HEK293 (cell line): ENCODE measurements around the gene PPDPF.

ENCODE experiments used
- CTCF ChIA-PET: fragments of 350-600 bp; formaldehyde crosslinking; extraction: SDS; loops from one replicate; lab custom pipeline; 2021; ENCODE audit warnings: antibody characterized with exemption; lab: Yijun Ruan, JAX
- POLR2A ChIA-PET: fragments of 300-600 bp; formaldehyde crosslinking; extraction: SDS; loops from one replicate; lab custom pipeline; 2020; ENCODE audit warnings: antibody characterized with exemption, inconsistent platforms; lab: Yijun Ruan, JAX
- H3K27ac ChIP-seq: fragments of 200-500 bp; sonication (Bioruptor generic); 2 replicates; pipeline ENCODE4 v1.5.1; 2014; ENCODE audit warnings: low read depth, low read length, control low read depth, inconsistent platforms; ENCODE audit errors: extremely low read depth
- H3K36me3 ChIP-seq, 2 experiments: fragments of 200-500 bp in 1 of 2; sonication (Bioruptor generic) in 1 of 2; 1 replicate in 1 of 2; 2 replicates in 1 of 2; pipeline ENCODE4 v1.5.1; 2014 to 2017; ENCODE audit warnings: inconsistent platforms in 2 of 2, low read length in 2 of 2; ENCODE audit not compliant: control insufficient read depth in 2 of 2, insufficient read depth in 1 of 2
- H3K4me1 ChIP-seq: fragments of 200-500 bp; sonication (Bioruptor generic); 2 replicates; pipeline ENCODE4 v1.5.1; 2014; ENCODE audit warnings: mild to moderate bottlenecking, low read length, inconsistent platforms; ENCODE audit not compliant: control insufficient read depth, insufficient read depth
- H3K4me3 ChIP-seq: 2 replicates; pipeline ENCODE4 v1.5.1; 2011; ENCODE audit warnings: low read depth, mild to moderate bottlenecking, control low read depth, low read length, moderate library complexity
- H3K9me3 ChIP-seq: fragments of 200-500 bp; sonication (Bioruptor generic); 2 replicates; pipeline ENCODE4 v1.5.1; 2014; ENCODE audit warnings: low read depth, low read length, inconsistent platforms; ENCODE audit not compliant: control insufficient read depth, insufficient read depth
- CTCF ChIP-seq: fragments of 450-650 bp; formaldehyde crosslinking; IDR thresholded peaks from 2 replicates; pipeline ENCODE4 v1.5.1; 2016; ENCODE audit warnings: missing biosample characterization, missing genetic modification characterization
- HIC1 ChIP-seq: fragments of 450-650 bp; formaldehyde crosslinking; IDR thresholded peaks from 2 replicates; pipeline ENCODE4 v1.5.1; 2016; ENCODE audit warnings: missing biosample characterization, missing genetic modification characterization
- KLF10 ChIP-seq: fragments of 450-650 bp; IDR thresholded peaks from 2 replicates; pipeline ENCODE4 v1.5.1; 2018; ENCODE audit warnings: missing biosample characterization, mild to moderate bottlenecking, missing genetic modification characterization
- KLF16 ChIP-seq: fragments of 450-650 bp; formaldehyde crosslinking; IDR thresholded peaks from 2 replicates; pipeline ENCODE4 v1.5.1; 2017; ENCODE audit warnings: missing biosample characterization, missing genetic modification characterization
- KLF9 ChIP-seq: fragments of 450-650 bp; formaldehyde crosslinking; IDR thresholded peaks from 2 replicates; pipeline ENCODE4 v1.5.1; 2016; ENCODE audit warnings: missing biosample characterization, missing genetic modification characterization, low read depth
- REST ChIP-seq: fragments of 450-650 bp; formaldehyde crosslinking; IDR thresholded peaks from 2 replicates; pipeline ENCODE4 v1.5.1; 2016; ENCODE audit warnings: missing biosample characterization, missing genetic modification characterization
- ZBTB10 ChIP-seq: fragments of 450-650 bp; formaldehyde crosslinking; IDR thresholded peaks from 2 replicates; pipeline ENCODE4 v1.5.1; 2016; ENCODE audit warnings: missing biosample characterization, missing genetic modification characterization
- ZBTB17 ChIP-seq: fragments of 450-650 bp; formaldehyde crosslinking; IDR thresholded peaks from 2 replicates; pipeline ENCODE4 v1.5.1; 2016; ENCODE audit warnings: missing biosample characterization, missing genetic modification characterization
- ZBTB48 ChIP-seq: fragments of 450-650 bp; formaldehyde crosslinking; IDR thresholded peaks from 2 replicates; pipeline ENCODE4 v1.5.1; 2016; ENCODE audit warnings: missing biosample characterization, missing genetic modification characterization
- ZBTB7A ChIP-seq: fragments of 450-650 bp; formaldehyde crosslinking; IDR thresholded peaks from 2 replicates; pipeline ENCODE4 v1.5.1; 2016; ENCODE audit warnings: low read depth, missing biosample characterization, missing genetic modification characterization
- ZFP37 ChIP-seq: fragments of 450-650 bp; formaldehyde crosslinking; IDR thresholded peaks from 2 replicates; pipeline ENCODE4 v1.5.1; 2016; ENCODE audit warnings: missing biosample characterization, missing genetic modification characterization
- ZFP69B ChIP-seq: fragments of 450-650 bp; formaldehyde crosslinking; IDR thresholded peaks from 2 replicates; pipeline ENCODE4 v1.5.1; 2016; ENCODE audit warnings: missing biosample characterization, missing genetic modification characterization
- ZNF121 ChIP-seq: fragments of 450-650 bp; formaldehyde crosslinking; IDR thresholded peaks from 2 replicates; pipeline ENCODE4 v1.5.1; 2016; ENCODE audit warnings: missing biosample characterization, missing genetic modification characterization
- ZNF211 ChIP-seq: fragments of 450-650 bp; formaldehyde crosslinking; IDR thresholded peaks from 2 replicates; pipeline ENCODE4 v1.5.1; 2016; ENCODE audit warnings: low read depth, missing biosample characterization, missing genetic modification characterization
- ZNF24 ChIP-seq: fragments of 450-650 bp; formaldehyde crosslinking; IDR thresholded peaks from 2 replicates; pipeline ENCODE4 v1.5.1; 2016; ENCODE audit warnings: missing biosample characterization, missing genetic modification characterization
- ZNF335 ChIP-seq: fragments of 450-650 bp; formaldehyde crosslinking; conservative IDR thresholded peaks from 2 replicates; pipeline ENCODE4 v1.5.1; 2016; ENCODE audit warnings: missing biosample characterization, missing genetic modification characterization
- ZNF366 ChIP-seq: fragments of 450-650 bp; formaldehyde crosslinking; conservative IDR thresholded peaks from 2 replicates; pipeline ENCODE4 v1.5.1; 2016; ENCODE audit warnings: missing biosample characterization, missing genetic modification characterization
- ZNF391 ChIP-seq: fragments of 450-650 bp; formaldehyde crosslinking; IDR thresholded peaks from 2 replicates; pipeline ENCODE4 v1.5.1; 2016; ENCODE audit warnings: low read depth, missing biosample characterization, missing genetic modification characterization, borderline replicate concordance
- ZNF423 ChIP-seq: fragments of 450-650 bp; formaldehyde crosslinking; IDR thresholded peaks from 2 replicates; pipeline ENCODE4 v1.5.1; 2016; ENCODE audit warnings: missing biosample characterization, missing genetic modification characterization
- ZNF488 ChIP-seq: fragments of 450-650 bp; formaldehyde crosslinking; IDR thresholded peaks from 2 replicates; pipeline ENCODE4 v1.5.1; 2016; ENCODE audit warnings: missing biosample characterization, missing genetic modification characterization
- ZNF558 ChIP-seq: fragments of 450-650 bp; formaldehyde crosslinking; IDR thresholded peaks from 2 replicates; pipeline ENCODE4 v1.5.1; 2016; ENCODE audit warnings: missing biosample characterization, missing genetic modification characterization
- ZNF580 ChIP-seq: fragments of 450-650 bp; formaldehyde crosslinking; IDR thresholded peaks from 2 replicates; pipeline ENCODE4 v1.5.1; 2016; ENCODE audit warnings: missing biosample characterization, missing genetic modification characterization
- ZNF629 ChIP-seq: fragments of 450-650 bp; formaldehyde crosslinking; IDR thresholded peaks from 2 replicates; pipeline ENCODE4 v1.5.1; 2017; ENCODE audit warnings: missing biosample characterization, missing genetic modification characterization
- ZNF654 ChIP-seq: fragments of 450-650 bp; formaldehyde crosslinking; IDR thresholded peaks from 2 replicates; pipeline ENCODE4 v1.5.1; 2016; ENCODE audit warnings: low read depth, missing biosample characterization, missing genetic modification characterization
- ZNF777 ChIP-seq: fragments of 450-650 bp; formaldehyde crosslinking; IDR thresholded peaks from 2 replicates; pipeline ENCODE4 v1.5.1; 2017; ENCODE audit warnings: missing biosample characterization, missing genetic modification characterization, borderline replicate concordance
- ZNF837 ChIP-seq: fragments of 450-650 bp; formaldehyde crosslinking; IDR thresholded peaks from 2 replicates; pipeline ENCODE4 v1.5.1; 2016; ENCODE audit warnings: missing biosample characterization, missing genetic modification characterization

The PPDPF gene

GRCh38 chr20:63537525-63538203 is 17.1 kb downstream of the PPDPF start:
- Histone ChIP-seq H3K4me1 (no peaks in the 10 kb centered on the region), H3K36me3 (no peaks in the 10 kb centered on the region), H3K9me3 (no peaks in the 10 kb centered on the region), H3K4me3 (peak overlapping the region; percentile 23), H3K27ac (no peak overlapping the region)
- POLR2A ChIA-PET = interaction anchor here (0.7 to 3.2 kb wide), 7 partner anchors 15 to 584 kb away, joined by 3 to 12 read pairs (median 4); partner anchors contain the start of gene HELZ2
- CTCF ChIA-PET = interaction anchor here (0.5 to 2.5 kb wide), 21 partner anchors 9 to 582 kb away, joined by 3 to 9 read pairs (median 4); partner anchors contain the start of genes PRPF6 and SAMD10
- TF ChIP-seq ZBTB48 (tag by site-specific recombination) = peak; percentile 84
- peak; percentile 39; the same call in 1 of the 2 replicates for TF ChIP-seq ZNF777 (tag by site-specific recombination)
- 0 out of 2 replicates have a peak, but pooled peaks have one; percentile 33 for TF ChIP-seq ZNF558
- peak; percentile 94 for TF ChIP-seq ZBTB7A (tag by site-specific recombination)
- TF ChIP-seq ZNF391 (tag by site-specific recombination) = peak; percentile 89
- no peak for TF ChIP-seq ZNF837 (tag by site-specific recombination)
- peak; percentile 36; the same call in 1 of the 2 replicates for TF ChIP-seq REST (tag by site-specific recombination)
- peak; percentile 91 for TF ChIP-seq KLF16 (tag by site-specific recombination)
- no peak for TF ChIP-seq ZNF211
- peak; percentile 96 for TF ChIP-seq ZNF423 (tag by site-specific recombination)
- TF ChIP-seq KLF10 (tag by site-specific recombination) = peak; percentile 62; the same call in 1 of the 2 replicates
- peak; percentile 55; the same call in 1 of the 2 replicates for TF ChIP-seq ZBTB17
- peak; percentile 84 for TF ChIP-seq ZNF654 (tag by site-specific recombination)
- peak; percentile 100 for TF ChIP-seq ZNF335 (tag by site-specific recombination)
- peak; percentile 66 for TF ChIP-seq KLF9
- TF ChIP-seq CTCF (tag by site-specific recombination) = peak; percentile 99
- peak; percentile 84 for TF ChIP-seq ZFP69B (tag by site-specific recombination)
- no peak for TF ChIP-seq ZNF366
- TF ChIP-seq ZNF580 (tag by site-specific recombination) = peak; percentile 28; the same call in 1 of the 2 replicates
- TF ChIP-seq ZNF24 = peak; percentile 20; the same call in 1 of the 2 replicates
- peak; percentile 69; the same call in 1 of the 2 replicates for TF ChIP-seq ZNF629 (tag by site-specific recombination)
- TF ChIP-seq ZNF488 (tag by site-specific recombination) = no peak
- peak; percentile 99 for TF ChIP-seq ZBTB10
- TF ChIP-seq HIC1 (tag by site-specific recombination) = peak; percentile 87; the same call in 1 of the 2 replicates
- peak; percentile 25; the same call in 1 of the 2 replicates for TF ChIP-seq ZNF121 (tag by site-specific recombination)
- TF ChIP-seq ZFP37 = peak; percentile 56; the same call in 1 of the 2 replicates
